ENCODE results near the gene IL17RD. TPM values are rescaled to one million over a fixed set of nuclear protein-coding genes. Genes with fewer than 3 reads are reported as not detected.

Gene IL17RD
- 1 to 10 TPM in 2 of 4 donors, under 1 TPM in 2; 0.52 to 1.4 (median 0.90) TPM for total RNA-seq

DNA sequence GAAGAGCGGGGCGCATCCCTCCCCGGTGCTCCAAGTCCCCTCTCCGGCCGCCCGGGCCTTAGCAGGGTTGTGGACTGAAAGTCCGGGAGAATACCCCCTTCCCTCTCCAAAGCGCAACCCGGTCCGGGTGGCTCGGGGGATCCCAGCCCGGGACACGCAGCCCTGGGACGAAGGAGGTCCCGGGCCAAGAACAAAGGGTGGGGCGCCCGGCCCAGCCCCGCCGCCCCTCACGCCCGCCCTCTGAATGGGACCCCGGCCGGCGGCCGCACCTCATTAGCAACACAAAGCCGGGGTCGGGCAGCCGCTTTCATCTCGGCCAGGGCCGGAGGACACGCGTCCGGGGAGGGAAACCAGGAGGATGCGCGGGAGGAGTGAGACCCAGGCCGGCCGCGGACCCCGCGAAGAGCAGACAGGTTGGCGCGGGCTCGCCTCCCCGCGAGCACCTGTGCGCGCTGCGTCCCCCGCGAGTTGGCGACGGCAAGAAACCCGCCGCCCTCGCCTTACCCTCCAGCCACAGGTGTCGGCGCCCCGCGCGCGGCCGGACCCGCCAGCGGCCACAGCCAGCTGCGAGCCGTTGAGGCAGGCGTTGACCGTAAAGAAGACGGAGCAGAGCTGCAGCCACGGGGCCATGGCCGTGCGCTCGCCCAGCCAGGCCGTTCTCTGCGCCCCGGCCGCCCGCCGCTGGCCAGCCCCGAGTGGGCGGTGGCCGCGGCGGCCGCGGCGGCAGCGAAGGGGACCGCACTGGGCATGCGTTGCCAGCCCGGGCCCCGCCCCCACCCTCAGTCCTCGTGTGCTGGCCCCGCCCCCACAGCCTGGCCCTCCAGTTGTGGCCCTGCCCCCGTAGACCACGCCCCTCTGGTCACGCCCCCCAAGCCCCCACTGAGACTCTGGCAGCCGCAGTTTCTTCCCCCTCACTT lies at the start of gene IL17RD:
TSS of gene IL17RD (minus strand) at position 697 of the 917 bp plus-strand sequence. CDS start at position 630, 67 bp downstream.
- ATAC-seq (peak; percentile 76 to 79), DNase-seq (peak; percentile 48 to 49)
- intact Hi-C loops (cut with DNase I; ENCODE audit: low total_unique reads) (loop anchor here (10.0 kb wide), 1 partner anchor 590 kb away; the partner anchor contains the start of gene SLMAP), in situ Hi-C loops (cut with MboI; ENCODE audit: low sequenced_read_pairs in 4 of 4) (loop anchor here in 1 of 4 donors (25.0 kb wide), 1 partner anchor 272 kb away; no protein-coding TSS in a partner anchor)
- TF ChIP-seq, protein P1, sequence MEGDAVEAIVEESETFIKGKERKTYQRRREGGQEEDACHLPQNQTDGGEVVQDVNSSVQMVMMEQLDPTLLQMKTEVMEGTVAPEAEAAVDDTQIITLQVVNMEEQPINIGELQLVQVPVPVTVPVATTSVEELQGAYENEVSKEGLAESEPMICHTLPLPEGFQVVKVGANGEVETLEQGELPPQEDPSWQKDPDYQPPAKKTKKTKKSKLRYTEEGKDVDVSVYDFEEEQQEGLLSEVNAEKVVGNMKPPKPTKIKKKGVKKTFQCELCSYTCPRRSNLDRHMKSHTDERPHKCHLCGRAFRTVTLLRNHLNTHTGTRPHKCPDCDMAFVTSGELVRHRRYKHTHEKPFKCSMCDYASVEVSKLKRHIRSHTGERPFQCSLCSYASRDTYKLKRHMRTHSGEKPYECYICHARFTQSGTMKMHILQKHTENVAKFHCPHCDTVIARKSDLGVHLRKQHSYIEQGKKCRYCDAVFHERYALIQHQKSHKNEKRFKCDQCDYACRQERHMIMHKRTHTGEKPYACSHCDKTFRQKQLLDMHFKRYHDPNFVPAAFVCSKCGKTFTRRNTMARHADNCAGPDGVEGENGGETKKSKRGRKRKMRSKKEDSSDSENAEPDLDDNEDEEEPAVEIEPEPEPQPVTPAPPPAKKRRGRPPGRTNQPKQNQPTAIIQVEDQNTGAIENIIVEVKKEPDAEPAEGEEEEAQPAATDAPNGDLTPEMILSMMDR (IDR thresholded peaks at IDR 0.05 in 4 of 5, conservative IDR thresholded peaks at IDR 0.05 in 1 of 5) = no peak
- TF ChIP-seq POLR2A (IDR thresholded peaks at IDR 0.05) = peak; percentile 29 to 41
- H3K36me3 ChIP-seq = no peaks in the 10 kb centered on the region
- H3K27me3 ChIP-seq = peaks cover 0 to 12% (median 7%) of the 10 kb centered on the region in 3 donors
- H3K9me3 ChIP-seq = no peaks in the 10 kb centered on the region
- H3K27ac ChIP-seq = peak within 1 kb of the TSS in 3 of 4 donors; percentile 10 to 31 (median 30)
- peaks cover 0 to 20% of the 10 kb centered on the region in 2 donors for H3K4me1 ChIP-seq
- peak within 1 kb of the TSS; percentile 70 to 93 (median 78) for H3K4me3 ChIP-seq

GRCh38 chr3:57206423-57206822 lies 41.3 kb upstream of the IL17RD start:
- Histone ChIP-seq H3K36me3 (no peaks in the 10 kb centered on the region), H3K27ac (no peak overlapping the region), H3K4me3 (no peak overlapping the region), H3K27me3 (no peaks in the 10 kb centered on the region), H3K9me3 (no peaks in the 10 kb centered on the region), H3K4me1 (no peaks in the 10 kb centered on the region)
- intact Hi-C loops (cut with DNase I; ENCODE audit: low total_unique reads) (no loop called here), in situ Hi-C loops (cut with MboI; ENCODE audit: low sequenced_read_pairs in 4 of 4) (no loop called here)
- no peak for DNase-seq
- TF ChIP-seq, protein P1 (IDR thresholded peaks at IDR 0.05 in 4 of 5, conservative IDR thresholded peaks at IDR 0.05 in 1 of 5) = no peak
- no peak for TF ChIP-seq POLR2A (IDR thresholded peaks at IDR 0.05)
- ATAC-seq = no peak

DNA sequence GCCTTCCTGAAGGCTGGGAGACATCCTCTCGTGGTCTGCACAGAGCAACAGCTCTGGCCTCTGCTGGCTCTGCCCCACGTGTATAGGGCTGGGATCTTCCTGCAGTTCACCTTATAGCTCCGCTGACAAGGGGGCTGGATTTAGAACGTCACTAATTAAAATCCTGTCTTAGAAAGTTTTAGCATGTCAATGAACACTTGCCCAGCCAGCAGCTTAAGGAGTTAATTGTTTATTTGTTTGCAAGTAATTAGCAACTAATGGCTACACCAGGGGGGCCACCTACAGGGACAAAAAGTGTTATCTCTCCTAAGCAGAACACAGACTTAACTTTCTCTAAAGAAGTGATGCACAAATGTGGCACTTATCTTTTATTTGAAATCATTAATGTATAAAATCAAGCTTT lies 34.7 kb upstream of the IL17RD start, which contains the start of gene HESX1:
TSS of gene HESX1 (minus strand) at position 84 of the 403 bp plus-strand sequence. CDS start at position 24, 60 bp downstream.
- no peaks in the 10 kb centered on the region for H3K9me3 ChIP-seq
- in situ Hi-C loops (cut with MboI; ENCODE audit: low sequenced_read_pairs in 4 of 4) (no loop called here), intact Hi-C loops (cut with DNase I; ENCODE audit: low total_unique reads) (no loop called here)
- no peaks in the 10 kb centered on the region for H3K36me3 ChIP-seq
- DNase-seq = no peak
- ATAC-seq = no peak
- no peaks in the 10 kb centered on the region for H3K4me1 ChIP-seq
- peaks cover 0 to 4% (median 0%) of the 10 kb centered on the region in 3 donors for H3K27me3 ChIP-seq
- H3K4me3 ChIP-seq = no peak within 1 kb of the TSS
- no peak within 1 kb of the TSS for H3K27ac ChIP-seq
- no peak for TF ChIP-seq POLR2A (IDR thresholded peaks at IDR 0.05)
- TF ChIP-seq, protein P1 (IDR thresholded peaks at IDR 0.05 in 4 of 5, conservative IDR thresholded peaks at IDR 0.05 in 1 of 5) = no peak

GRCh38 chr3:57194641-57195040 lies 29.5 kb upstream of the IL17RD start:
- Histone ChIP-seq H3K4me3 (no peak overlapping the region), H3K27me3 (peaks cover 0 to 4% (median 0%) of the 10 kb centered on the region in 3 donors), H3K36me3 (no peaks in the 10 kb centered on the region), H3K4me1 (no peaks in the 10 kb centered on the region), H3K9me3 (no peaks in the 10 kb centered on the region), H3K27ac (no peak overlapping the region)
- DNase-seq (no peak), ATAC-seq (no peak)
- intact Hi-C loops (cut with DNase I; ENCODE audit: low total_unique reads) (no loop called here), in situ Hi-C loops (cut with MboI; ENCODE audit: low sequenced_read_pairs in 4 of 4) (no loop called here)
- TF ChIP-seq POLR2A (IDR thresholded peaks at IDR 0.05) = no peak
- TF ChIP-seq, protein P1 (IDR thresholded peaks at IDR 0.05 in 4 of 5, conservative IDR thresholded peaks at IDR 0.05 in 1 of 5) = no peak

All from gastrocnemius medialis (tissue), 4 donors.